ENCODE results near the gene UNC79.

GRCh38 chr14:93731753-93732152, 301.0 kb downstream of the UNC79 start:
- TF ChIP-seq, protein P1, sequence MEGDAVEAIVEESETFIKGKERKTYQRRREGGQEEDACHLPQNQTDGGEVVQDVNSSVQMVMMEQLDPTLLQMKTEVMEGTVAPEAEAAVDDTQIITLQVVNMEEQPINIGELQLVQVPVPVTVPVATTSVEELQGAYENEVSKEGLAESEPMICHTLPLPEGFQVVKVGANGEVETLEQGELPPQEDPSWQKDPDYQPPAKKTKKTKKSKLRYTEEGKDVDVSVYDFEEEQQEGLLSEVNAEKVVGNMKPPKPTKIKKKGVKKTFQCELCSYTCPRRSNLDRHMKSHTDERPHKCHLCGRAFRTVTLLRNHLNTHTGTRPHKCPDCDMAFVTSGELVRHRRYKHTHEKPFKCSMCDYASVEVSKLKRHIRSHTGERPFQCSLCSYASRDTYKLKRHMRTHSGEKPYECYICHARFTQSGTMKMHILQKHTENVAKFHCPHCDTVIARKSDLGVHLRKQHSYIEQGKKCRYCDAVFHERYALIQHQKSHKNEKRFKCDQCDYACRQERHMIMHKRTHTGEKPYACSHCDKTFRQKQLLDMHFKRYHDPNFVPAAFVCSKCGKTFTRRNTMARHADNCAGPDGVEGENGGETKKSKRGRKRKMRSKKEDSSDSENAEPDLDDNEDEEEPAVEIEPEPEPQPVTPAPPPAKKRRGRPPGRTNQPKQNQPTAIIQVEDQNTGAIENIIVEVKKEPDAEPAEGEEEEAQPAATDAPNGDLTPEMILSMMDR (IDR thresholded peaks at IDR 0.05): no peak
- TF ChIP-seq REST (IDR thresholded peaks at IDR 0.05; ENCODE audit: insufficient read depth in 1 of 2, low read depth in 2 of 2, low read length in 1 of 2): no peak
